HCT116 (cell line): Measurements from ENCODE around the gene UBAC2. TPM values are rescaled to one million over a fixed set of nuclear protein-coding genes. Genes with fewer than 3 reads are reported as not detected.

Experiments used
- ATAC-seq: fragments of 200-7000 bp; cut with Tn5 transposase; 2 replicates; pipeline ENCODE4 v1.9.1; 2020; ENCODE audit warnings: mild to moderate bottlenecking, moderate library complexity
- BruUV-seq: library from RNA; stranded (reverse); fragments of 400-500 nt; replicated peaks from 2 replicates; lab custom pipeline; 2021; lab: Mats Ljungman, UMichigan
- CTCF ChIA-PET: fragments of 300-600 bp; sonication (Branson Sonifier 250); formaldehyde crosslinking; loops from one replicate; lab custom pipeline; 2021; ENCODE audit warnings: antibody characterized with exemption; lab: Charles Lee
- POLR2A ChIA-PET: fragments of 300-600, 350-600 bp; sonication (Branson Sonifier 250); formaldehyde crosslinking; loops from one replicate; lab custom pipeline; 2021; ENCODE audit warnings: antibody characterized with exemption; lab: Charles Lee
- RAD21 ChIA-PET, 2 experiments: fragments of 300-600 bp; sonication (Branson Sonifier 250); formaldehyde crosslinking; loops; one replicate each; lab custom pipeline; 2023; ENCODE audit warnings: low total read pairs in 2 of 2; ENCODE audit not compliant: uncharacterized antibody in 2 of 2, unreplicated experiment in 2 of 2, low non-redundant PET in 1 of 2; lab: Charles Lee
- DNase-seq: peaks from one replicate; pipeline ENCODE4 v3.0.0-alpha.2; 2010; ENCODE audit warnings: low read depth, low spot score
- H2AFZ ChIP-seq: fragments of 200-600 bp; shearing (Covaris generic), sonication (generic); 2 replicates; pipeline ENCODE4 v1.6.1; 2017; ENCODE audit warnings: low read depth, mixed run types, mixed read lengths, antibody characterized with exemption, low read length; ENCODE audit not compliant: poor library complexity, severe bottlenecking
- H3K27ac ChIP-seq: 2 replicates; pipeline ENCODE4 v1.5.1; 2012; ENCODE audit warnings: low read depth, low read length
- H3K27me3 ChIP-seq: fragments of 200-600 bp; sonication (generic); 2 replicates; pipeline ENCODE4 v1.6.1; 2016; ENCODE audit warnings: mixed run types, low read length, mixed read lengths; ENCODE audit not compliant: insufficient read depth
- H3K36me3 ChIP-seq, 2 experiments: fragments of 200-500 bp in 1 of 2; fragments of 200-600 bp in 1 of 2; sonication (Bioruptor generic) in 1 of 2; sonication (generic) in 1 of 2; 2 replicates each; pipeline versions ENCODE4 v1.5.1 to v1.6.1; 2014 to 2016; ENCODE audit warnings: low read length in 2 of 2, inconsistent platforms in 1 of 2, mixed read lengths in 1 of 2, mixed run types in 1 of 2; ENCODE audit not compliant: insufficient read depth in 2 of 2, control insufficient read depth in 1 of 2
- H3K4me1 ChIP-seq, 2 experiments: fragments of 200-600 bp in 1 of 2; sonication (generic) in 1 of 2; 2 replicates each; pipeline versions ENCODE4 v1.5.1 to v1.6.1; 2012 to 2017; ENCODE audit warnings: low read length in 2 of 2, inconsistent platforms in 1 of 2, mild to moderate bottlenecking in 1 of 2, mixed read lengths in 1 of 2, mixed run types in 1 of 2, moderate library complexity in 1 of 2; ENCODE audit not compliant: insufficient read depth in 2 of 2, control insufficient read depth in 1 of 2
- H3K4me2 ChIP-seq: fragments of 200-600 bp; sonication (generic); 2 replicates; pipeline ENCODE4 v1.6.1; 2017; ENCODE audit warnings: mixed run types, low read length, mixed read lengths
- H3K4me3 ChIP-seq, 2 experiments: fragments of 200-600 bp in 1 of 2; sonication (generic) in 1 of 2; replicated peaks in 1 of 2; 2 replicates each; pipeline ENCODE4 v1.5.1; 2011 to 2016; ENCODE audit warnings: low read length in 2 of 2, control low read depth in 1 of 2, low read depth in 1 of 2, mild to moderate bottlenecking in 1 of 2, mixed read lengths in 1 of 2, mixed run types in 1 of 2
- H3K79me2 ChIP-seq: fragments of 200-600 bp; sonication (generic); 2 replicates; pipeline ENCODE4 v1.6.1; 2017; ENCODE audit warnings: mild to moderate bottlenecking, mixed run types, low read length, moderate library complexity, mixed read lengths; ENCODE audit not compliant: insufficient read depth
- H3K9ac ChIP-seq: fragments of 200-600 bp; sonication (generic); 2 replicates; pipeline ENCODE4 v1.6.1; 2016; ENCODE audit warnings: low read length, mixed read lengths
- H3K9me2 ChIP-seq: fragments of 200-600 bp; sonication (generic), shearing (Covaris generic); 2 replicates; pipeline ENCODE4 v1.6.1; 2017; ENCODE audit warnings: mixed run types, mild to moderate bottlenecking, moderate library complexity; ENCODE audit not compliant: insufficient read depth
- H3K9me3 ChIP-seq, 2 experiments: fragments of 200-500 bp in 1 of 2; fragments of 200-600 bp in 1 of 2; sonication (Bioruptor generic) in 1 of 2; sonication (generic) in 1 of 2; 2 replicates each; pipeline ENCODE4 v1.6.1; 2014 to 2017; ENCODE audit warnings: low read length in 2 of 2, mixed read lengths in 2 of 2, inconsistent platforms in 1 of 2, low read depth in 1 of 2, mild to moderate bottlenecking in 1 of 2, mixed run types in 1 of 2, moderate library complexity in 1 of 2; ENCODE audit not compliant: control insufficient read depth in 1 of 2, insufficient read depth in 1 of 2
- H4K20me1 ChIP-seq: fragments of 200-600 bp; sonication (generic), shearing (Covaris generic); 2 replicates; pipeline ENCODE4 v1.6.1; 2017; ENCODE audit warnings: mixed run types, mild to moderate bottlenecking, moderate library complexity; ENCODE audit not compliant: insufficient read depth
- CBX3 ChIP-seq: IDR thresholded peaks from 2 replicates; pipeline ENCODE4 v1.6.1; 2012; ENCODE audit warnings: low read depth
- CEBPB ChIP-seq: IDR thresholded peaks from 2 replicates; pipeline ENCODE4 v1.6.1; 2012; ENCODE audit warnings: low read depth
- CTCF ChIP-seq, 3 experiments: fragments of 200-600 bp in 1 of 3; sonication (generic) in 1 of 3; IDR thresholded peaks in 2 of 3; conservative IDR thresholded peaks in 1 of 3; 2 replicates each; pipeline ENCODE4 v1.5.1; 2012 to 2017; ENCODE audit warnings: low read depth in 2 of 3, low read length in 2 of 3, antibody characterized with exemption in 1 of 3, borderline replicate concordance in 1 of 3, control low read depth in 1 of 3, mild to moderate bottlenecking in 1 of 3, mixed read lengths in 1 of 3, mixed run types in 1 of 3, moderate library complexity in 1 of 3; ENCODE audit not compliant: insufficient read depth in 1 of 3
- EZH2 ChIP-seq: fragments of 200-600 bp; sonication (generic); IDR thresholded peaks from 2 replicates; pipeline ENCODE4 v1.6.1; 2017; ENCODE audit warnings: antibody characterized with exemption, mixed run types
- FOSL1 ChIP-seq: IDR thresholded peaks from 2 replicates; pipeline ENCODE4 v1.6.1; 2012; ENCODE audit warnings: low read depth
- MAX ChIP-seq: IDR thresholded peaks from 2 replicates; pipeline ENCODE4 v1.6.1; 2012
- POLR2AphosphoS5 ChIP-seq: IDR thresholded peaks from 2 replicates; pipeline ENCODE4 v1.6.1; 2011; ENCODE audit warnings: mild to moderate bottlenecking, low read depth, low read length, moderate library complexity
- RAD21 ChIP-seq: IDR thresholded peaks from 2 replicates; pipeline ENCODE4 v1.6.1; 2012; ENCODE audit warnings: low read depth, mild to moderate bottlenecking
- SIN3A ChIP-seq: IDR thresholded peaks from 2 replicates; pipeline ENCODE4 v1.6.1; 2012; ENCODE audit warnings: low read depth
- TCF7L2 ChIP-seq: IDR thresholded peaks from 2 replicates; pipeline ENCODE4 v1.7.0; 2011; ENCODE audit warnings: borderline replicate concordance, inconsistent platforms; ENCODE audit not compliant: insufficient read depth, insufficient read length; ENCODE audit errors: extremely low read depth
- ZBTB33 ChIP-seq: IDR thresholded peaks from 2 replicates; pipeline ENCODE4 v1.6.1; 2011; ENCODE audit warnings: mild to moderate bottlenecking, low read length, moderate library complexity; ENCODE audit not compliant: insufficient replicate concordance; ENCODE audit errors: extremely low read depth
- ZFX ChIP-seq: fragments of 450-650 bp; IDR thresholded peaks from 2 replicates; pipeline ENCODE4 v1.6.1; 2017
- intact Hi-C: fragments of 100-400 bp; cut with micrococcal nuclease; formaldehyde crosslinking; loops from 2 replicates; pipeline ENCODE4 v1.10.0; 2022
- total RNA-seq: library from RNA; stranded (reverse); gene quantifications from one replicate; pipeline ENCODE4 v1.2.1, GENCODE V29; 2021; ENCODE audit not compliant: unreplicated experiment

Gene UBAC2
- total RNA-seq, 1 experiment from 2014 or later: 67.4 TPM

GRCh38 chr13:99285432-99286182 is 85.0 kb downstream of the UBAC2 start:
- Histone ChIP-seq H4K20me1 (no peaks in the 10 kb centered on the region), H3K4me1 (no peaks in the 10 kb centered on the region), H3K36me3 (no peaks in the 10 kb centered on the region), H3K9me3 (no peaks in the 10 kb centered on the region), H2AFZ (no peak overlapping the region), H3K79me2 (peaks cover 18% of the 10 kb centered on the region; the same call in 1 of the 2 replicates), H3K9ac (no peak overlapping the region), H3K27ac (no peak overlapping the region), H3K27me3 (no peaks in the 10 kb centered on the region), H3K9me2 (no peaks in the 10 kb centered on the region), H3K4me2 (no peak overlapping the region), H3K4me3 (no peak overlapping the region)
- ChIA-PET RAD21 (no interaction called here), CTCF (interaction anchor here (0.9 kb wide), 1 partner anchor 16 kb away, joined by 3 read pairs; no protein-coding TSS in a partner anchor), POLR2A (no interaction called here)
- no TSS peak for BruUV-seq
- TF ChIP-seq MAX: no peak
- no peak for TF ChIP-seq POLR2AphosphoS5
- TF ChIP-seq ZFX: no peak
- TF ChIP-seq CBX3: no peak
- TF ChIP-seq RAD21: no peak
- TF ChIP-seq CEBPB: no peak
- TF ChIP-seq ZBTB33: no peak
- TF ChIP-seq SIN3A: no peak
- no peak for TF ChIP-seq FOSL1
- TF ChIP-seq TCF7L2: no peak
- no peak for TF ChIP-seq CTCF (IDR thresholded peaks at IDR 0.05 in 2 of 3, conservative IDR thresholded peaks at IDR 0.05 in 1 of 3; ENCODE audit: borderline replicate concordance in 1 of 3, insufficient read depth in 1 of 3, low read depth in 2 of 3, low read length in 2 of 3)
- TF ChIP-seq EZH2: no peak
- intact Hi-C loops: no loop called here
- no peak for ATAC-seq
- no peak for DNase-seq
